Endometrium (tissue), 2 donors: Measurements from ENCODE around the gene MOV10L1.
"Not testable (repeated sequence)": the region's sequence is repeated elsewhere in the genome, so short reads cannot be mapped to it uniquely, and the experiment has no call there.

ENCODE experiments used
- FAIRE-seq: peaks from 2 replicates; lab custom pipeline; 2012; peaks lifted over from hg19 to GRCh38; lab: Jason Lieb, UNC
- donor health status: control.
- donor health status: control.

The MOV10L1 gene

DNA sequence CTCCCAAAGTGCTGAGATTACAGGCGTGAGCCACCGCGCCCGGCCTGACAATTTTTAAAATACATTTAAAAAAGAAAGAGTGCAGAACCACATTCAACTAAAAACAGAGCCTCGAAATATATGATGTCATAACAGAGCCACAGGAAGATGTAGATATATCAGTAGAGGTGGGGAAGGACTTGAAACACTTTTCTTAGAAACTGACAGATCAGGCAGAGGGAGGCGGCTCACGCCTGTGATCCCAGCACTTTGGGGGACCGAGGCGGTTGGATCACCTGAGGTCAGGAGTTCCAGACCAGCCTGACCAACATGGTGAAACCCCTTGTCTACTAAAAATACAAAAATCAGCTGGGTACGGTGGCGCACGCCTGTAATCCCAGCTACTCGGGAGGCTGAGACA, 11.6 kb upstream of the MOV10L1 start:
- FAIRE-seq: no peak

GRCh38 chr22:50078761-50079160, 11.0 kb upstream of the MOV10L1 start:
- FAIRE-seq: no peak

DNA sequence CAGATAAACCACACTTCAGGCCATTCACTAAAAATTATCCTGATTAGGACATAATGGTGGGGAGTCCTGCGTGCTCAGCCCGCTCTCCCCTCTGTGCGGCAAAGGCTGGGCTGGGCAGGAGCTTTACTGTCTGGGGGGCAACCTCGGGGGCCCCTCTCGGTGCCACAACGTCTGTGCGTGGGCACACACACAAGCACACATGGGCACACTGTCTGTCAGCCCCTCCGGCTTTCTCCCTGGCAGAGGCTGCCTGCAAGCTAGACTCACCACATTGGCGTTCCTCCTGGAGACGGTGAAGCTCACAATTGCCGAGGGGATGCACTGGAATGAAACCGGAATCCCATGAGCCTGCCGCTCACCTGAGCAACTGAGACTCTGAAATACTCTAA, 9.7 kb upstream of the MOV10L1 start:
- FAIRE-seq: no peak

DNA sequence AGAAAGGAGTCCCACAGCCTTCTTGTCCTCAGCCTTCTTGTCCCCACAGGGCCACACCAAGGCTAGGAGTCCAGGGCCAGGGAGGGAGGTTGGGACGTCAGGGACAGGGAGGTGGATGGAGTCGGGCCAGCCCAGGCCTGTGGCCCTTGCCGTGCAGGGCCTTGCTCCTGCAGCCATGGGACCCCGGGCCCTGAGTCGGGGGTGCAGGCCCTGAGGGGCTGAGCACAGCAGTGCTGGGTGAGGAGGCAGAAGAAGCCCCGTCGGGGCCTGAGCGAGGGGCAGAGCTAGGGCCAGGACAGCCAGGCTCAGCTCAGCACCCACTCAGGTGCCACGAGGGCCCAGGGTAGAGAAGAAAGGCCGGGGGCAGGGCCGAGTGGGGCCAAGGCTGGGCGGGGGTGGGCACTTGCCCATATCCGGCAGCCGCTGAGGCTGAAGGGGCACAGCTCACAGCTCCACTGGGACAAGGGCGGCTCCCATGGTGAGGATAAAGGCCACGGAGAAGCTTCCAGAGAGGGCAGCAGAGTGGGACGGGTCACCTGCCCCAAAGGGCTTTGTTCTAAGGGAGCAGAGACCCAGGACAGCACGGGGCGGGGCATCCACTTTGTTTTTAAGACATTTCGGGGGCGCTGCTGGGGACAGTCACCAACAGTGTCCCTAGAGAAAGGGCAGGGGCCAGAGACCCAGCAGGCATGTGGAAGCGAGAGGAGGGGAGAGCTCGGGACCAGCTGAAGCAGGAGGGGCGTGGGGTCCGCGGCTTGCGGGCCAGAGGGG, 8.2 kb upstream of the MOV10L1 start:
- FAIRE-seq: no peak

DNA sequence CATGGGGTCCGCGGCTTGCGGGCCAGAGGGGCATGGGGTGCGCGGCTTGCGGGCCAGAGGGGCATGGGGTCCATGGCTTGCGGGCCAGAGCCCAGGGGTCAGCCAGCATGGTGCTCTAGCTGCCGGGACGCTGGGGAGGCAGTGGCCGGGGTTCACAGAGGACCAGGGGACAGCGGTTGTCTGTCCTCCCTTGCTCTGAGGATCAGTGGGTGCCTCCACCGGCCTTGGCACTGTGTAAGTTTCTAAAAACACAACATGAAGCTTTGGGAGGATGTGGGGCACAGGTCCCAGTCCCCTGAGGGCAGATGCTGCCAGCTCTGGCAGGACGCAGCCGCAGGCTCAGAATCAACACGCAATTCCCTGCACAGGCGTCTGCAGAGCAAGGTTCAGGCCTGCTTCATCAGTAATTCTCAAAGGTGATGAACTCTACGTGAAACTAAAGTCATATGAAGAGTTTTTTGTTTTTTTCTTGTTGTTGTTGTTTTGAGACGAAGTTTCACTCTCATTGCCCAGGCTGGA, 7.5 kb upstream of the MOV10L1 start:
- no peak for FAIRE-seq

DNA sequence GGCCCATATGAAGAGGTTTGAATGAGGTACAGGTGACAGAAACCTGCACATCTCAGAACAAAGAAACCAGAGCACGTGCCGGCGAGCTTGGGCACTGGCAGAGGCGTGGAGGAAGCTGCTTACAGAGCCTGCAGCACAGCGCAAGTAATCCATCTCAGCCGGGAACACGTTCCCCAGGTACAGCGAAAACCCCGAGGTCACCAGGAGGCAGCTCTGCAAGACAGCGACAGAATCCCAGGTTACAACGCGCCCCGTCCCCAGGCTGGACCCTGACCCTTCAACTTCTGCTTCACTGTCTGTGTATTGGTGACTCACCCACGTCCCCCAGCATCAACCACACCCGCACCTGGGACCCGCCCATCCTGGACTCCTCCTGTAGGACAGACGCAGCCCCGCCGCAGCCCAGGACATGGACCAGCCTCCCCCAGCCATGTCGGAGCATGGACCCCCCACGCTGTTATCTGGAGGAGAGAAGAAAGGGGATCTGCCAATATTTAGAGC, 6.8 kb upstream of the MOV10L1 start:
- no peak for FAIRE-seq

DNA sequence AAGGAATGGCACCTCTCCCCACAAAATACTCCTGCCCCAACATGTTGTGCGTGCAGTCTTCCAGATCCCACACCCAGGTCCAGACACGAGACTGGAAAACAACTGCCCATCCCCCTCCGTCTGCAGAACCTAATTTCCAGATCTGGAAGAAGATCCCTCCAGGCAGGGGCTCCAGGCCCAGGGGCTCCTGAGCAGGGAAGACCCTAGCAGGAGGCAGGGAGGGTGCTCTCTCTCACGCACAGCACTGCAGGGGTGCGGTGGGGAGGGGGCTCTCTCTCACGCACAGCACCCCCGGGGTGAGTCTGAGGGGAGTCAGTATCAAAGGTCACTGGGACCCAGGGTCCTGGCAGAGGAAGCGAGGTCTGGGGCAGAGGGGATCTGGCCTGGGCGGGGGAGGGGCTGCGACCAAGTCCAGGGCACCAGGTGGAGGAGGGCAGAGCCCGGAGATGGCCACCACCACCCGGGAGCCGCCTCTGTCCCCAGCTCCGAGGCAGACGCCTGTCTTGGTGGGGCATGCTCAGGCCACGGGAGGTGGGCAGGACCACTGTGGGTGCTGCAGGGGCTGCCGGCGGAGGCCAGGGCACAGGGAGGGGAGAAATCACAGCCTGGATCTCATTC, 6.2 kb upstream of the MOV10L1 start:
- FAIRE-seq: no peak

DNA sequence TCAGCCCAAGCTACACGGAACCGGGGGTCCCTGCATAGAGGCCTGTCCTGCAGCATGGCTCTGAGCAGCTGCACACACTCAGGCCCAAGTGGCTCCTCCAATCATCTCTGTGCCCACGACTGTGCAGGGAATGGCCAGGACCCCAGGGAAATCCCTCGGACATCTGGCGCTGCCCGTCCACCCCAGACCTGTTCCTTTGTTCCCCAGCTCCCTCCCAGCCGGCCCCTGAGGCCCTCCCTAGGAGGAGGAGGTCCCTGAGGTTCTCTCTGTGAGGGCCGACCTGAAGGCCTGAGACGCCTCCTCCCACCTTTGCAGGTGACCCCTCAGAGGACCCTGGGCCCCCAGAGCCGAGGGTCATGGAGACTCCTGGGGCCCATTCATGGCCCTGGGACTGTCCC, 5.7 kb upstream of the MOV10L1 start:
- no peak for FAIRE-seq

GRCh38 chr22:50084614-50085021, 5.2 kb upstream of the MOV10L1 start:
- no peak for FAIRE-seq

GRCh38 chr22:50085211-50085972, 4.4 kb upstream of the MOV10L1 start, which contains the start of gene MLC1:
MLC1 (minus strand) TSS chr22:50085426; CDS start chr22:50084902, 524 bp downstream.
- no peak for FAIRE-seq

DNA sequence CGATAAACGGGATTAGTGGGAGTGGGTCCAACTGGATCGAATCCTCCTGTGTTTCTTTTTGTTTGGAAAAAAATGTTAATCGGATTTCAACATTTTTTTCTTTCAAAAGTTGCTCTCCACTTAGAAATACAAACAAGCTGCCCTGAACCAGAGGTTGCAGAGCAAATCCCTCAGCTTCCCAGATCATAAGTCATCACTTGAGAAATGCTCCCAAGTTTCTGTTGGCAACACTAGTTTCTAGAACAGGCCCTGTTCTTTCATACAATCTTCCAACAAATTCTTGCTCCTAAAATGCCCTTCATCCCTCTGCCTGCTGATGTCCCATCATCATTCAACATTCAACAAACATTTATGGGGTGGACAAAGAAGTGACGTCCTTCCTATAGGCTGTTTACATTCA, 3.3 kb upstream of the MOV10L1 start:
- FAIRE-seq: no peak

GRCh38 chr22:50086975-50087374, 2.8 kb upstream of the MOV10L1 start:
- FAIRE-seq: not testable (repeated sequence)

DNA sequence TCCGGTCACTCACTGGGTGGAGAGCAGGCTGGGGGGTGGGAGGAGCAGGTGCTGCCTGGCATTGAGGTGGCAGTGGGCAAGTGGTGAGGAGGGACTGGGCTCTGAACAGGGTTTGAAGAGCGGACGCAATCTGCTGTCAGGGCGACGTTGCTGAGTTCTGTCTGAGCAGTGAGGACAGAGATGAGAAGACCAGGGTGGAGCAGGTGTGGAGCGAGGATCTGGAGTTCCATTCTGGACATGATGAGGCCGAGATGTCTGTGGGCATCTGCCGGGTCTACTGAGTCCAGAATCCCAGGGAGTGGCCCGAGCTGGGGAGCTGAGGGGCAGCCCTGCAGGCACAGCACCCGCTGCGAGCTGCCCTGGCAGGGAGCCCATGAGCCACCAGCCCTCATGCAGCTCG, 2.2 kb upstream of the MOV10L1 start:
- no peak for FAIRE-seq

DNA sequence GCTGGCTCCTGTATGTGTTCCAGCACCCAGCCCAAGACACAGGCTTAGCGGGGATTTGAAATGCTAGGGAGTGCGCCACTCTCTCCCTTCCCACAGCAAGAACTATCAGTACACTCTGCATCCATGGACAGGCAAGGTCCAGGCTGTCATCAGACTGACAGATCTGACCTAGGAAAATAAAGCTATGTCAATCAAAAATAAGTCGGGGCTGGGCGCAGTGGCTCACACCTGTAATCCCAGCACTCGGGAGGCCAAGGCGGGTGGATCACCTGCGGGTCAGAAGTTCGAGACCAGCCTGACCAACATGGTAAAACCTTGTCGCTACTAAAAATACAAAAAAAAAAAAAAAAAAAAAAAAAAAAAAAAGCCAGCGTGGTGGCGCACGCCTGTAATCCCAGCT, 1.7 kb upstream of the MOV10L1 start:
- FAIRE-seq: no peak

DNA sequence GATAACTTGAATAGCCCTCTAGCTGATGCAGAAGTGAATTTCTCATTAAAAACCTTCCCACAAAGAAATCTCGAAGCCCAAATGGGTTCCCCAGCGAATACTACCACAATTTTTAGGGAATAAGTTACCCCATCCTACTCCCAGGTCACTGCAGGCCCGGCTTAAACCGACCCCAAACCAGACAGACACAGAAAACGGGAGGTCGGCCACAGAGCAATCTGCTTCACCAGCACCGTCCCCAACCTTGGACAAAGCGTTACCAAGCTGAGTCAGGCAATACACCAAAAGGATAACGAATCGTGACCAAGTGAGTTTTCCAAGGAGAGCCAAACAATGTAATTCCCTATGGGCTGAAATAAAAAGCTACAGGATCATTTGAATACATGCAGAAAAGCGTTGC, 575 bp upstream of the MOV10L1 start:
- FAIRE-seq: no peak

- FAIRE-seq: no peak
These were observed 557 bp downstream of the MOV10L1 start for GRCh38 chr22:50090412-50090714.

DNA sequence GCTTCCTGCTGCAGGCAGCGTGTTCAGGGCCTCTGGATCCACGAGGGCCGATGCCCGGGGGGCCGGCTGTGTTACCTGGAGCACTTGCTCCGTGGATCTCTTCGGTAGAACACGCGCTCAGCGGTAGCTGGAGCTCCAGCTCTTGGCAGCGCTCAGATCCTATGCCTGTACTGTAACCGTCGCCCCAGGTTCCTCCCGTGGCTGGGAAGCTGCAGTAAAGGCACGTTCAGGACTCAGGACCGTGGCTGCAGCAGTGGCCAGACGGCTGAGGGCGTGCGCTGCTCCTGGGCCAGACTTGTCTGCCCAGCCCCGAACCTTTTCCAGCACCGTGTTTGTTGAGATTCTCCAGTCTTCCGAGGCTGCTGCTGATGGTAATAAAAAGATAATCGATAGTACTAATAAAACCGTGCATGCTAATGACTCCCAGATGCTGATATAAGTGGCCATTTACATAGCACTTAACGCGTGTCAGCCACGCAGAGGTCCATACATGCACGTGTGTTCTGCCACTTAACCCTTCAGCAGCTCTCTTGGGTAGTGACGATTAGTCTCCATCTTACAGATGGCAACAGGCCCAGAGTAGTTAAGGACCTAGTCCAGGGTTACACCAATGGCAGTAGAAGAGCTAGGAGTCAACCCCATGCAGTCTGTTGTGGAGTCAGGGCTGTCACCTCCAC, 1.4 kb downstream of the MOV10L1 start:
- FAIRE-seq: no peak

DNA sequence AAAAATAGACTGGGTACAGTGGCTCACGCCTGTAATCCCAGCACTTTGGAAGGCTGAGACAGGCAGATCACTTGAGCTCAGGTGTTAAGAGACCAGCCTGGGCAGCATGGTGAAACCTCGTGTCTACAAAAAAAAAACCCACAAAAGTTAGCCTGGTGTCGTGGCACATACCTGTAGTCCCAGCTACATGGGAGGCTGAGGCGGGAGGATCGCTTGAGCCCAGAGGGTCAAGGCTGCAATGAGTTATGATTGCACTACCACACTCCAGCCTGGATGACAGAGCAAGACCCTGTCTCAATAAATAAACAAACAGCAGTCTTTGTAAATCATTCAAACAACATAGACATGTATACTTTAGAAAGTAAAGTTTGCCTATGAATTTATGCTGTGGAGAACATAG, 2.5 kb downstream of the MOV10L1 start:
- FAIRE-seq: no peak

DNA sequence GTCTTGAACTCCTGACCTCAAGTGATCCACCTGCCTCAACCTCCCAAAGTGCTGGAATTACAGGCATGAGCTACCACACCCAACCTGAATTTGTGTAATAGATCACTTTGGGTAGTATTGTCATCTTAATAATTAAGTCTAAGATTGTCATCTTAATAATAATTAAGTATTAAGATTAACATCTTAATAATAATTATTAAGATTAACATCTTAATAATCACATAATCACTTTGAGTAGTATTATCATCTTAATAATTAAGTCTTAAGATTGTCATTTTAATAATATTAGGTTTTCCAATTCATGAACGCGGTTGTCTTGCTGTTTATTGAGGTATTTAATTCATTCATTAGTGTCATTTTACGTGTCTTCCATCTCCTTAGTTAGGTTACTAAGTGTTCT, 8.2 kb downstream of the MOV10L1 start:
- FAIRE-seq: no peak

DNA sequence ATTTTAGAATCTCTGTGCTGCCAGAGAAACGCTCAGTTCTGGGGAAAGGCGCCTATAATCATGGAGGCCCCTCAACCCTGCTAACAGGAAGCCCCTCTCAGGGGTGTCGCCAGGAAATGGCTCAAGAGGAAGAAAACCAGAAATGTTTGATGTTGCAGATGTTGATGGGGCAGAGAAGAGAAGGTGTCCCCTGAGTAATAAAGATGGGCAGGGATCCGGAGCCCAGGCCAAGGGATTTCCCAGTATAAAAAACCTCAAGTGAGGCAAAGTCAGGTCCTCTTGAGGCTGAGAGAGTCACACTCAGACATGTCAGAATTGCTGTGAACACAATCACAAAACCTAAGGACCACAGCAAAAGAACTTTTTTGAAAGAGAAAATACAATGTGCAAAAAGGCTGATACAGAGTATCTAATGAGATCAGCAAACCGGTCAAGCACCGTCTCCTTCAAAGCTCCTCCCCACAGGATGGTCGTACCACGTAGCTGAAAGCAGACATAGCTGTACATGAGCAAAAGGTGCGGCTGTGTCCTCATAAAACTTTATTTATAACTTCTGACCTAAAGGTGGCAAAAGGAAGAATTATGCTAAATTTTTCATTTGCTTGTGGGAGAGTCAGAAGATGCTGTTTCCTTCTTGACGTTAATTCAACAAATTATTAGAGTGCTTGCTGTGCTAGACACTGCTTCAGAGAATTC, 12.2 kb downstream of the MOV10L1 start:
- FAIRE-seq: no peak

- no peak for FAIRE-seq
These were observed 13.1 kb downstream of the MOV10L1 start for GRCh38 chr22:50102946-50103345.

- no peak for FAIRE-seq
These were observed 14.3 kb downstream of the MOV10L1 start for GRCh38 chr22:50104141-50104544.
